VCaP (cell line): Measurements from ENCODE around the gene TUBGCP4.

ENCODE experiments used
- H3K27ac ChIP-seq: fragments of 450-650 bp; 2 replicates; pipeline ENCODE4 v1.5.1; 2017
- CTCF ChIP-seq: fragments of 450-650 bp; conservative IDR thresholded peaks from 2 replicates; pipeline ENCODE4 v1.5.1; 2017; ENCODE audit warnings: mild to moderate bottlenecking, moderate library complexity

The TUBGCP4 gene, protein sequence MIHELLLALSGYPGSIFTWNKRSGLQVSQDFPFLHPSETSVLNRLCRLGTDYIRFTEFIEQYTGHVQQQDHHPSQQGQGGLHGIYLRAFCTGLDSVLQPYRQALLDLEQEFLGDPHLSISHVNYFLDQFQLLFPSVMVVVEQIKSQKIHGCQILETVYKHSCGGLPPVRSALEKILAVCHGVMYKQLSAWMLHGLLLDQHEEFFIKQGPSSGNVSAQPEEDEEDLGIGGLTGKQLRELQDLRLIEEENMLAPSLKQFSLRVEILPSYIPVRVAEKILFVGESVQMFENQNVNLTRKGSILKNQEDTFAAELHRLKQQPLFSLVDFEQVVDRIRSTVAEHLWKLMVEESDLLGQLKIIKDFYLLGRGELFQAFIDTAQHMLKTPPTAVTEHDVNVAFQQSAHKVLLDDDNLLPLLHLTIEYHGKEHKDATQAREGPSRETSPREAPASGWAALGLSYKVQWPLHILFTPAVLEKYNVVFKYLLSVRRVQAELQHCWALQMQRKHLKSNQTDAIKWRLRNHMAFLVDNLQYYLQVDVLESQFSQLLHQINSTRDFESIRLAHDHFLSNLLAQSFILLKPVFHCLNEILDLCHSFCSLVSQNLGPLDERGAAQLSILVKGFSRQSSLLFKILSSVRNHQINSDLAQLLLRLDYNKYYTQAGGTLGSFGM

GRCh38 chr15:43370975-43371974, at the start of gene TUBGCP4, which contains the start of gene ZSCAN29:
Gene TUBGCP4 (plus strand): TSS chr15:43371101. CDS start chr15:43371355, 254 bp downstream.
Gene ZSCAN29 (minus strand): TSS chr15:43371043. CDS start chr15:43369913, 1,130 bp downstream.
- peak within 1 kb of the TSS; percentile 77 for H3K27ac ChIP-seq
- peak; percentile 66 for TF ChIP-seq CTCF

GRCh38 chr15:43325039-43325684, 45.7 kb upstream of the TUBGCP4 start:
- H3K27ac ChIP-seq: no peak overlapping the region
- TF ChIP-seq CTCF: no peak

- peak overlapping the region; percentile 80 for H3K27ac ChIP-seq
- no peak for TF ChIP-seq CTCF
Observed at GRCh38 chr15:43329217-43329959, 41.5 kb upstream of the TUBGCP4 start.

DNA sequence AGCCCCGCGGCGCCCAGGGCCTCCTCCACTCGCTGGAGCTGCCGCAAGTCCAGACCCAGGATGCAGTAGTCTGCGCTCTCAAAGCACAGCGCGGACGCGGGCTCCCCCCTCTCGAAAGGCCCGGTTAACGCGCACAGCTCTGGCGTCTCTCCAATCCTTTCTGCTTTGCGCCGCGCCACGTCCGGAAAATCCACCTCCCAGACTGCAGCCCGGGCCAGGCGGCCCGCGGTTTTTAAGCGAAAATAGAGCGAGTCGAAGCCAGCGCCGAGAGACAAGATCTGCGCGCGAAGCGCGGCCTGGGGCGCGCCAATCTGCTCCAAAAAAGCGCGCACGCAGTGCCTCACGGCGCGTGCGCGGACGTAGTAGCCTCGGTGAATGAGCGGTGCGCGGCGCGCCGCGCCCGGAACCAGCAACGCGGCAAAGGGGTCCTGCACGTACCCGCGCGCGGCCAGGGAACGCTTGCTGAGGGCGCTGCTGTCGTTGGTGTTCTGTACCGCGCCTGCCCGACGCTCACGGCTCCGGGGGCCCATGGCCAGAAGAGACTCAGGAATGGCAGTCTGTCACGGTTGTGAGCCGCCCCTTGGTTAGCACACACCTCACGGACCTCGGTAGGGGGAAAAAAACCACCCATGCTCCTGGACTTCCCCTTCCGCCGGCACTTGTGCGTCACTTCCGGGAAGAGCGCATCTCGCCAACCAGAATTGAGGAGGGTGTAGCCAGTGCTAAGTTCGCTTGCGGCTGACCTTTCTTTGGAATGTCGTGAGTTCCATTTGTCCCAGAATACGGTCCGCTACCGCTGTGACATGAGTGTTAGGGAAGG, 40.7 kb upstream of the TUBGCP4 start, which contains the start of gene LCMT2:
Gene LCMT2 (minus strand): TSS at position 614 of the 820 bp plus-strand sequence. CDS start 84 bp downstream, at position 530.
- no peak for TF ChIP-seq CTCF
- H3K27ac ChIP-seq: peak within 1 kb of the TSS; percentile 80

DNA sequence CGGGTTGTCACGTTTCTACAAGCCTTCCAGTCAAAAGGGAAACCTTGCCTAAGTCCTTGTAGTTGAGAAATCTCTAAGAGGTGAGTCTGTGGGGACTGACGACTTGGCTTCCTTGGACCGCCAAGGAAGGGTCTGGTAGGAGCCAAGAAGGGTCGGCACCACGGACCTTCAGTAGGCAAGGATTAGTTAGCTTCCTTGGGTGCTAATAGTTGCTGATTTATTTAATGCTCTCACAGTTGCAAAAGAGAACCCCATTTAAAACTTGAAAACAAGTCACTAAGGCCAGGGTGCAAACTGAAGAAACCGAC, 40.2 kb upstream of the TUBGCP4 start:
- H3K27ac ChIP-seq: peak overlapping the region; percentile 80

More for the DNA sequence above, 40.2 kb upstream of the TUBGCP4 start:
- no peak for TF ChIP-seq CTCF
